GM12865 (cell line): ENCODE data around the gene TRIO.

Experiments
- DNase-seq: peaks from one replicate; pipeline ENCODE4 v3.0.0; 2010; ENCODE audit warnings: low read depth
- H3K4me3 ChIP-seq: 2 replicates; pipeline ENCODE4 v1.5.1; 2011; ENCODE audit warnings: mild to moderate bottlenecking, low read depth, low read length, control low read depth
- TF ChIP-seq, protein P1 (sequence below): IDR thresholded peaks from 2 replicates; pipeline ENCODE4 v1.5.1; 2011; ENCODE audit warnings: low read length, control low read depth, low read depth, inconsistent platforms; ENCODE audit not compliant: insufficient read depth; ENCODE audit errors: missing control alignments

Gene TRIO

DNA sequence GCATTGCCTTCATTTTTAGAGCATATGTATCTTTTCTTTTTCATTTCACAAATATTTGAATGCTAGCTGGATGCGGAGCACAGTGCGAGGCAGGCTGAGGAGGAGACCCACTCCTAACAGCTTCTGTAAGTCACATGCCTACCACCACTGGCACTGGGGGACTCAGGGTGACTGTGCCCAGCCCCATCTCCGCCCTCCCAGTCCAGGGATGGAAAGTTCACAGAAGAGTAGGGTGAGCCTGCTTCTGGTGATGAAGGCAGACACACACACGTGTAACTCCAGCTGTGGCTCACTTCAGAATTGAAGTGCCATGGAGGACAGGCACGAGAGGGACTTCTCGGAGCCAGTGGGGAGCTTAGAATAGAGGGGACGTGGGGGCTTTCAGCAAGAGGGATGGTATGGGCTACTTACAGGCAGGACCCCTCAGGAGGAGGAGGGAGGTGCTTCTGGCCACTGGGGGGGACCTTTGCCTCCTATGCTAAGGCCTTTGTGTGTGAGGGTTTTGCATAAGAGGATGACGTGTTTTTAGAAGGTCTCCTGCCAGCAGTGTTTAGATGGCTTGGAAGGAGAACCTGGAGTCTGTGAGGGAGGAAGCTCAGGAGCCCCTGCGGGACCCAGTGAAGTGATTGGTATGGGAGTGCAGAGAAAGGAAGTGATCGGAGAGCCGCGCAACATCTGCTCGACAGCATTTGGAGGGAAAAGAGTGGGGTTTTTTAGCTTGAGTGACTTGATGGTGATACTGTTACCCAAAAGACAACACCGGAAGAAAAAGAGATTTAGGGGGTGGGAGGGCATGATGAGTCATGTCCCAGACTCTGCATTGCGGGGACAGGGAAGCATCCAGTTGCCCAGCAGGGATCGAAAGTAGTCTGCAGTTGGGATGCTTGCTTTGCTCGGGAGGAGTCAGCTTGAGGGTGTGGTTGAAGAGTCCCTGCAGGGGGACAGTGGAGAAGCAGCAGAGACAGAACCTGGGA is 274.9 kb downstream of the TRIO start:
- no peak overlapping the region for H3K4me3 ChIP-seq
- TF ChIP-seq, protein P1, sequence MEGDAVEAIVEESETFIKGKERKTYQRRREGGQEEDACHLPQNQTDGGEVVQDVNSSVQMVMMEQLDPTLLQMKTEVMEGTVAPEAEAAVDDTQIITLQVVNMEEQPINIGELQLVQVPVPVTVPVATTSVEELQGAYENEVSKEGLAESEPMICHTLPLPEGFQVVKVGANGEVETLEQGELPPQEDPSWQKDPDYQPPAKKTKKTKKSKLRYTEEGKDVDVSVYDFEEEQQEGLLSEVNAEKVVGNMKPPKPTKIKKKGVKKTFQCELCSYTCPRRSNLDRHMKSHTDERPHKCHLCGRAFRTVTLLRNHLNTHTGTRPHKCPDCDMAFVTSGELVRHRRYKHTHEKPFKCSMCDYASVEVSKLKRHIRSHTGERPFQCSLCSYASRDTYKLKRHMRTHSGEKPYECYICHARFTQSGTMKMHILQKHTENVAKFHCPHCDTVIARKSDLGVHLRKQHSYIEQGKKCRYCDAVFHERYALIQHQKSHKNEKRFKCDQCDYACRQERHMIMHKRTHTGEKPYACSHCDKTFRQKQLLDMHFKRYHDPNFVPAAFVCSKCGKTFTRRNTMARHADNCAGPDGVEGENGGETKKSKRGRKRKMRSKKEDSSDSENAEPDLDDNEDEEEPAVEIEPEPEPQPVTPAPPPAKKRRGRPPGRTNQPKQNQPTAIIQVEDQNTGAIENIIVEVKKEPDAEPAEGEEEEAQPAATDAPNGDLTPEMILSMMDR: no peak
- no peak for DNase-seq

DNA sequence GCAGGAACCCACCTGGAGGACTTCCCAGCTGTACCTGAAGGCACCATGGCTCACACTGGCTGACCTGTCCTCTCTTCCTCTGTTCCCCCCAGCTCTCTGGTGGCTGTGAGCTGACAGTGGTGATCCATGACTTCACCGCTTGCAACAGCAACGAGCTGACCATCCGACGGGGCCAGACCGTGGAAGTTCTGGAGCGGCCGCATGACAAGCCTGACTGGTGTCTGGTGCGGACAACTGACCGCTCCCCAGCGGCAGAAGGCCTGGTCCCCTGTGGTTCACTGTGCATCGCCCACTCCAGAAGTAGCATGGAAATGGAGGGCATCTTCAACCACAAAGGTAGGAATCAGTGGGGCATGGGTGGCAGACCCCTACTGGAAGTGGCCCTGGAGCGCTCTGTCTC is 276.5 kb downstream of the TRIO start:
- H3K4me3 ChIP-seq: no peak overlapping the region
- no peak for DNase-seq
- TF ChIP-seq, protein P1: no peak

DNA sequence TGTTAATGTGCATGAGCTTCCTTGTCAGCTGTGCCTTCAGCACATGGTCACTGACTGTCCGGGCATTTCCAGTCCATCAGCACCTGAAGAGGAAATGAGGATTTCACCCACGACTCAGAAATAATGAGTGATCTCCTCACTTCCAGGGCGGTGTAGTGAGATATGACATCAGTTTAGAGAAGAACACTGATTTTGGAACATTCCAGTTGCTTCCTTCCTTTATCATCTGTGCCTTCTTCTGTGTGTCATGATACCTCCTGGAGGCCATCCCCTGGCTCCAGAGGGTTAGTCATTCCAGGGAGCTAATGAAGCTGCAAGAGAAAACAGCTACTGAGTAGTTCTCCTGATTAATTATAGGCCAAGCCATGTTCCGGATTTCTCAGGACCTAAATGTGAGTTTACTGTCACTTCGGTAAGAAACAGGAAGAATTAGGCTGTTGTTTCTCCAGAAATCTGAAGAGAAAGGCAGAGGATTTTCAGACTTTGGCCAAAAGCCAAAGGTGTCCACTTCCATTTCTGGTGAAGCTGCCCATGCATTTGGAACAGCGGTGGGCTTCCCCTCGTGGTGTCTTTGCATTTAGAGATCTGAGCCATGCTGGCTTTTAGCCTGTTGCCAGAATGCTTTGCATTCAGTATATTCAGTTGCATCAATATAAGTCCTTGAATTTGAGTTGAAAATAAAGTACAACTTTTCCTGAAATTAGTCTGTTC is 277.1 kb downstream of the TRIO start:
- DNase-seq: no peak
- H3K4me3 ChIP-seq: no peak overlapping the region
- TF ChIP-seq, protein P1: no peak

DNA sequence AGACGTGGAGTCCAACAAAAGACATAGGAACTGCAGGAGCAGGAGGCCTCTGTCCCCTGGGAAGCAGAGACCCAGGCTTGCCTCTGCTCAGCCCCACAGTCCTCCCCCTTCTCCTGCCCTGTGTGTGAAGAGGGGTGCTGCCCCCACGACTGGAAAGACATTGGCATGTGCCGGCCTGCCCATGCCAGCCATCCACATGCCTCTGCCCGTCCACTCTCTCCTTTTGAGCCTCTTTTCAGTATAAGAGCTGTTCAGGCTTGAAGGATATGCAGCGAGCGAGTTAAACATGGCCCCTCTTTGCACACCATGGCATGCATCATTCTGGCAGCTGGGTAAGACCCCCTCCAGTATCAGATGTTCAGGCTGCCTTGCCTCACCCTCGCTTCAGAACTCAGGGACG is 278.7 kb downstream of the TRIO start:
- H3K4me3 ChIP-seq: no peak overlapping the region
- TF ChIP-seq, protein P1: no peak
- no peak for DNase-seq

DNA sequence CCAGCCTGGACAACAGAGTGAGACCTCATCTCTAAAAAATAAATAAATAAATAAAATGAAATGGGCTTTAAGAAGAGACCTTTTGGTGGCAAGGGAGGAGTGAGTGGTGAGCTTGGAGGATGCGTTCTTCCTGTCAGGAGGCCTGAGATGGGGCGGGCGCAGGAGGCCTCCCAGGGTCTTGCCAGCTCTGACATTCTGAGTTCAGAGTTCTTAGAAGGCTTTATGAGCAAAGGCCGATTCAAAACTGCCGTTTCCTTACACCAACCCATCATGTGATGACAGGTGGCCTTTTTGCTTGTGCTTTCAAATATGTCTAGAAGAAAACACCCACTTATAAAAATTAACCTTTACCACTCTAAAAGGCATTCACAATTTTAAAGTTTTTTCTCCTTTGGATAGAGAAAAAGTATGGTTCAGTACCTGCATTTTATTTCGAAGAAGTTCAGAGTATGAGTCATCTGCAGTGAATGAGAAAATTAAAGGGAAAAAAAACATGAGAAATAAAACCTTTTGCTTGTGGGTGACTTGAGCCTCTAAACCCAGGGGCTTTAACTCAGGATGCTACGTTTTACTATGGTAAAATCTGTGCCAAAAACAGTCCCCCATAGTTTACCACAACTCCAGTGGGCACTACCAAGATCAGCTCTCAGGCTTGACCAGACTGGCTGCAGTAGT is 281.0 kb downstream of the TRIO start:
- TF ChIP-seq, protein P1: no peak
- H3K4me3 ChIP-seq: no peak overlapping the region
- DNase-seq: no peak

DNA sequence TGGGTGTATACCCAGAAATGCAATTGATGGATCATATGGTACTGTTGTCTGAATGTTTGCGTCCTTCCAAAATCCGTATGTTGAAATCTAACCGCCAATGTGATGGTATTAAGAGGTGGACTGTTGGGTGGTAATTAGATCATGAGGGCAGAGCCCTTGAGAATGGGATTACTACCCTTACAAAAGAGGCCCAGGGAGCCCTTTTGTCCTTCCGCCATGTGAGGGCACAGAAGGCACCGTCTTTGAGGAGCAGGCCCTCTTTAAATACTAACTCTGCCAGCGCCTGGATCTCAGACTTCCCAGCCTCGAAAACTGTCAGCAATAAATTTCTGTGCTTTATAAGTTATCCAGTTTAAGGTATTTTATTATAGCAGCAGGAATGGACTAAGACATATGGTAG is 282.4 kb downstream of the TRIO start:
- no peak for DNase-seq
- no peak overlapping the region for H3K4me3 ChIP-seq
- TF ChIP-seq, protein P1: no peak
